ENCODE data around the gene SCP2.

- no peak for TF ChIP-seq CTCF (IDR thresholded peaks at IDR 0.05; ENCODE audit: low read length)
- no peak for TF ChIP-seq EZH2 (IDR thresholded peaks at IDR 0.05; ENCODE audit: borderline replicate concordance, low read length)
Observed at GRCh38 chr1:52918201-52918600, 8.9 kb upstream of the SCP2 start.
